Kidney capillary endothelial cell (primary cell): ENCODE data around the gene PRR18.

Source experiments
- DNase-seq: peaks from one replicate; pipeline ENCODE4 v3.0.0-alpha.2; 2018; ENCODE audit warnings: low spot score

PRR18 gene

GRCh38 chr6:166305562-166306117, 2.6 kb downstream of the PRR18 start:
- no peak for DNase-seq

- DNase-seq, result no peak
Observed at GRCh38 chr6:166304106-166304505, 4.1 kb downstream of the PRR18 start.

- DNase-seq, result no peak
Observed at GRCh38 chr6:166301611-166302529, 6.3 kb downstream of the PRR18 start.

- DNase-seq, result no peak
Observed at GRCh38 chr6:166300357-166300987, 7.7 kb downstream of the PRR18 start.

- no peak for DNase-seq
Observed at GRCh38 chr6:166297606-166298005, 10.6 kb downstream of the PRR18 start.

- DNase-seq, result no peak
Observed at GRCh38 chr6:166296035-166296883, 11.9 kb downstream of the PRR18 start.

GRCh38 chr6:166293731-166294584, 14.2 kb downstream of the PRR18 start:
- DNase-seq, result no peak

GRCh38 chr6:166289207-166290060, 18.8 kb downstream of the PRR18 start:
- DNase-seq, result no peak

GRCh38 chr6:166286839-166287271, 21.3 kb downstream of the PRR18 start:
- DNase-seq, result peak; percentile 15

- no peak for DNase-seq
Observed at GRCh38 chr6:166285233-166285632, 23.0 kb downstream of the PRR18 start.

GRCh38 chr6:166284640-166285039, 23.6 kb downstream of the PRR18 start:
- no peak for DNase-seq

GRCh38 chr6:166282394-166283032, 25.7 kb downstream of the PRR18 start:
- no peak for DNase-seq

GRCh38 chr6:166281104-166281503, 27.1 kb downstream of the PRR18 start:
- no peak for DNase-seq

GRCh38 chr6:166279393-166279679, 28.9 kb downstream of the PRR18 start:
- DNase-seq, result no peak

GRCh38 chr6:166278579-166279392, 29.4 kb downstream of the PRR18 start:
- DNase-seq, result no peak

GRCh38 chr6:166277892-166278578, 30.2 kb downstream of the PRR18 start:
- no peak for DNase-seq

- DNase-seq, result no peak
Observed at GRCh38 chr6:166277018-166277417, 31.2 kb downstream of the PRR18 start.

- peak; percentile 31 for DNase-seq
Observed at GRCh38 chr6:166275714-166276166, 32.5 kb downstream of the PRR18 start.
